Measurements from ENCODE around the gene HOATZ.

- TF ChIP-seq CTCF (IDR thresholded peaks at IDR 0.05; ENCODE audit: insufficient read depth, low read length, poor library complexity, severe bottlenecking) (no peak), EZH2phosphoT487 (conservative IDR thresholded peaks at IDR 0.05; ENCODE audit: low read length) (no peak)
These were observed 38.2 kb upstream of the HOATZ start for GRCh38 chr11:111476366-111476765.

Data from SU-DHL-6 (cell line).